GM18951 (cell line): ENCODE results near the gene MIXL1.
A peak's percentile ranks its signal among the peaks of the same experiment; 100 is the strongest.
"Not testable (repeated sequence)": the region's sequence is repeated elsewhere in the genome, so short reads cannot be mapped to it uniquely, and the experiment has no call there.

Experiments used
- POLR2A ChIP-seq: IDR thresholded peaks from 4 replicates; pipeline ENCODE4 v1.6.1; 2011; ENCODE audit warnings: mild to moderate bottlenecking; ENCODE audit not compliant: insufficient read length, insufficient read depth; ENCODE audit errors: extremely low read depth
- in situ Hi-C: fragments of 300-500 bp; cut with MboI; formaldehyde crosslinking; loops from one replicate; pipeline ENCODE4 v1.12.0; 2022; ENCODE audit warnings: low sequenced_read_pairs, mixed read lengths, inconsistent platforms; ENCODE audit not compliant: unreplicated experiment

Gene MIXL1

GRCh38 chr1:226223786-226224244 is 351 bp downstream of the MIXL1 start:
- peak; percentile 32 for TF ChIP-seq POLR2A
- in situ Hi-C loops, result no loop called here

- TF ChIP-seq POLR2A, result no peak
- in situ Hi-C loops, result no loop called here
Observed at GRCh38 chr1:226226601-226227000, 3.1 kb downstream of the MIXL1 start.

- in situ Hi-C loops, result no loop called here
- TF ChIP-seq POLR2A, result no peak
Observed at GRCh38 chr1:226233293-226233692, 9.8 kb downstream of the MIXL1 start.

GRCh38 chr1:226233806-226234205 is 10.3 kb downstream of the MIXL1 start:
- TF ChIP-seq POLR2A, result no peak
- in situ Hi-C loops, result no loop called here

- TF ChIP-seq POLR2A, result no peak
- in situ Hi-C loops, result no loop called here
Observed at GRCh38 chr1:226236826-226237225, 13.4 kb downstream of the MIXL1 start.

GRCh38 chr1:226239421-226239820 is 16.0 kb downstream of the MIXL1 start:
- TF ChIP-seq POLR2A, result no peak
- in situ Hi-C loops, result no loop called here

- TF ChIP-seq POLR2A, result no peak
- in situ Hi-C loops, result no loop called here
Observed at GRCh38 chr1:226248091-226248490, 24.6 kb downstream of the MIXL1 start.

- TF ChIP-seq POLR2A, result no peak
Observed at GRCh38 chr1:226248796-226249195, 25.3 kb downstream of the MIXL1 start.

GRCh38 chr1:226250511-226250910 is 27.0 kb downstream of the MIXL1 start:
- in situ Hi-C loops, result no loop called here
- no peak for TF ChIP-seq POLR2A

More at GRCh38 chr1:226248796-226249195, 25.3 kb downstream of the MIXL1 start:
- in situ Hi-C loops, result no loop called here

- in situ Hi-C loops, result not testable (repeated sequence)
Observed at GRCh38 chr1:226252841-226253240, 29.4 kb downstream of the MIXL1 start.

GRCh38 chr1:226253933-226254332 is 30.5 kb downstream of the MIXL1 start:
- in situ Hi-C loops, result no loop called here
- TF ChIP-seq POLR2A, result no peak

GRCh38 chr1:226255380-226255779 is 31.9 kb downstream of the MIXL1 start:
- in situ Hi-C loops, result no loop called here
- TF ChIP-seq POLR2A, result no peak

GRCh38 chr1:226261818-226262217 is 38.4 kb downstream of the MIXL1 start:
- in situ Hi-C loops, result no loop called here
- no peak for TF ChIP-seq POLR2A

GRCh38 chr1:226268421-226269124 is 45.1 kb downstream of the MIXL1 start:
- in situ Hi-C loops, result no loop called here
- TF ChIP-seq POLR2A, result no peak

- in situ Hi-C loops, result not testable (repeated sequence)
Observed at GRCh38 chr1:226272233-226272902, 48.9 kb downstream of the MIXL1 start.
